ENCODE measurements around the gene GTF3C2.

- TF ChIP-seq SUZ12 (IDR thresholded peaks at IDR 0.05; ENCODE audit: extremely low read depth, insufficient read depth, insufficient read length) (no peak), YY1 (IDR thresholded peaks at IDR 0.05; ENCODE audit: insufficient read depth, insufficient read length) (no peak)
Measured at GRCh38 chr2:27378809-27379290, 22.3 kb upstream of the GTF3C2 start.

All from NT2/D1 (cell line).